Ovary (tissue), 9 donors: ENCODE results near the gene CA10. TPM values are rescaled to one million over a fixed set of nuclear protein-coding genes. Genes with fewer than 3 reads are reported as not detected.

ENCODE experiments used
- DNase-seq, 5 donors: peaks; one replicate each; pipeline ENCODE4 v3.0.0-alpha.2; 2019 to 2020
- H3K27ac ChIP-seq, 2 donors: fragments of 200-600 bp; one replicate each; pipeline versions ENCODE4 v1.5.1 to v1.8.0; 2019 to 2022
- H3K27me3 ChIP-seq: fragments of 200-600 bp; one replicate; pipeline ENCODE4 v1.8.0; 2022
- H3K36me3 ChIP-seq: fragments of 200-600 bp; sonication (generic); one replicate; pipeline ENCODE4 v1.5.1; 2019
- H3K4me1 ChIP-seq: one replicate; pipeline ENCODE4 v1.8.1; 2013; ENCODE audit warnings: mild to moderate bottlenecking, moderate library complexity; ENCODE audit not compliant: insufficient read depth
- H3K4me3 ChIP-seq: fragments of 200-600 bp; sonication (generic); one replicate; pipeline ENCODE4 v1.5.1; 2017
- H3K9me3 ChIP-seq, 2 donors: fragments of 200-600 bp in 1 of 2; sonication (generic) in 1 of 2; one replicate each; pipeline versions ENCODE4 v1.5.1 to v1.8.1; 2013 to 2019; ENCODE audit warnings: mild to moderate bottlenecking in 1 of 2, moderate library complexity in 1 of 2
- CTCF ChIP-seq, 3 donors: fragments of 450-650 bp in 2 of 3; fragments of 200-600 bp in 1 of 3; IDR thresholded peaks; one replicate each; pipeline versions ENCODE4 v1.5.1 to v1.8.0; 2016 to 2022; ENCODE audit warnings: antibody characterized with exemption in 3 of 3, mild to moderate bottlenecking in 1 of 3
- EP300 ChIP-seq: sonication (generic); formaldehyde crosslinking; IDR thresholded peaks from one replicate; pipeline ENCODE4 v1.6.1; 2017; ENCODE audit warnings: antibody characterized with exemption
- POLR2A ChIP-seq: fragments of 450-650 bp; IDR thresholded peaks from one replicate; pipeline ENCODE4 v1.6.1; 2017; ENCODE audit warnings: antibody characterized with exemption, mild to moderate bottlenecking, moderate library complexity
- WGBS, 3 donors: extraction: QIAGEN DNeasy Blood & Tissue Kit in 1 of 3; methylation state at CpG; one replicate each; pipeline versions ENCODE4 v1.1.5 to v1.1.7; 2013 to 2017; 5-methylcytosine and 5-hydroxymethylcytosine counted together
- intact Hi-C, 4 donors: fragments of 100-400 bp; cut with DNase I; formaldehyde crosslinking; loops; one replicate each; pipeline versions ENCODE4 v1.11.0 to v1.15.1; 2022 to 2023
- polyA plus RNA-seq, 2 donors: library from polyadenylated mRNA; stranded (reverse); fragments of 200-250 nt in 1 of 2; fragments of 350-450 nt in 1 of 2; fragmentation: Illumina TruSeq in 1 of 2; extraction: RNeasy Lipid Tissue Mini Kit (QIAGEN cat#74804) in 1 of 2; gene quantifications; one replicate each; pipeline ENCODE4 v1.2.3, GENCODE V29; 2013 to 2014
- total RNA-seq, 7 donors: library from RNA; depleted of rRNA in 2 of 7; stranded (reverse); fragments of >200 nt in 2 of 7; fragmentation: NEBNext Ultra II Directional in 3 of 7; extraction: Animal tissue kit (Norgen Biotek cat#: 25700) in 3 of 7; gene quantifications; one replicate each; pipeline versions ENCODE4 v1.1.0 to v1.2.4, GENCODE V29; 2016 to 2023
- donor health status: DM: no; HTN: no; CAD: no; lungs with moderate emphysema.
- donor health status: DM: no; HTN: no; CAD: no.
- donor health status: Bipolar disorder and iron deficiency.
- donor health status: DM: yes; HTN: yes; CAD: no.
- donor health status: DM: no; HTN: no; CAD: no.
- donor health status: DM: yes; HTN: yes; CAD: no.

The CA10 gene
- total and polyA plus RNA-seq, 9 donors: 0.34 to 4.3 (median 1.2) TPM; not detected in 2

GRCh38 chr17:51913491-51914205 lies 244.9 kb downstream of the CA10 start:
- no peak overlapping the region for H3K4me3 ChIP-seq
- WGBS, 3 donors: 76 to 80% (median 80%) methylated on average over 4 of the region's 4 CpGs

GRCh38 chr17:51912939-51913338 lies 245.6 kb downstream of the CA10 start:
- Histone ChIP-seq H3K27me3 (no peaks in the 10 kb centered on the region), H3K36me3 (no peaks in the 10 kb centered on the region), H3K4me3 (no peak overlapping the region), H3K4me1 (no peaks in the 10 kb centered on the region), H3K9me3 (no peaks in the 10 kb centered on the region), H3K27ac (no peak overlapping the region)
- TF ChIP-seq EP300 (no peak), CTCF (IDR thresholded peaks at IDR 0.05) (no peak), POLR2A (no peak)
- WGBS, 3 donors: 65 to 88% (median 79%) methylated on average over 2 of the region's 2 CpGs
- intact Hi-C loops: loop anchor here in 1 of 4 donors (5.0 kb wide), 1 partner anchor 404 kb away; no protein-coding TSS in a partner anchor
- DNase-seq: no peak

More at GRCh38 chr17:51913491-51914205, 244.9 kb downstream of the CA10 start:
- H3K27ac ChIP-seq: no peak overlapping the region
- intact Hi-C loops: loop anchor here in 1 of 4 donors (5.0 kb wide), 1 partner anchor 404 kb away; no protein-coding TSS in a partner anchor
- TF ChIP-seq POLR2A (no peak), CTCF (IDR thresholded peaks at IDR 0.05) (no peak), EP300 (no peak)
- no peaks in the 10 kb centered on the region for H3K36me3 ChIP-seq
- no peaks in the 10 kb centered on the region for H3K9me3 ChIP-seq
- no peaks in the 10 kb centered on the region for H3K4me1 ChIP-seq
- no peak for DNase-seq
- no peaks in the 10 kb centered on the region for H3K27me3 ChIP-seq

GRCh38 chr17:51911237-51911636 lies 247.3 kb downstream of the CA10 start:
- DNase-seq: no peak
- Histone ChIP-seq H3K27me3 (no peaks in the 10 kb centered on the region), H3K4me1 (no peaks in the 10 kb centered on the region), H3K36me3 (no peaks in the 10 kb centered on the region), H3K4me3 (no peak overlapping the region), H3K9me3 (no peaks in the 10 kb centered on the region), H3K27ac (no peak overlapping the region)
- TF ChIP-seq CTCF (IDR thresholded peaks at IDR 0.05) (no peak), POLR2A (no peak), EP300 (no peak)
- intact Hi-C loops: loop anchor here in 1 of 4 donors (5.0 kb wide), 1 partner anchor 406 kb away; no protein-coding TSS in a partner anchor
- 91 to 96% (median 91%) methylated on average over 6 of the region's 6 CpGs for WGBS, 3 donors

GRCh38 chr17:51909971-51910370 lies 248.5 kb downstream of the CA10 start:
- intact Hi-C loops: loop anchor here in 1 of 4 donors (5.0 kb wide), 1 partner anchor 407 kb away; no protein-coding TSS in a partner anchor
- H3K4me3 ChIP-seq: no peak overlapping the region
- H3K9me3 ChIP-seq: no peaks in the 10 kb centered on the region
- TF ChIP-seq EP300 (no peak), POLR2A (no peak), CTCF (IDR thresholded peaks at IDR 0.05) (no peak)
- H3K27ac ChIP-seq: no peak overlapping the region
- H3K4me1 ChIP-seq: no peaks in the 10 kb centered on the region
- H3K36me3 ChIP-seq: no peaks in the 10 kb centered on the region
- no peaks in the 10 kb centered on the region for H3K27me3 ChIP-seq
- 22 to 53% (median 38%) methylated on average over 3 of the region's 3 CpGs for WGBS, 3 donors
- DNase-seq: no peak
